NOMO-1 treated with dmso at 0.1 percent for 144 hours (cell line): ENCODE results near the gene LCN12.

Experiments
- DNase-seq: peaks from one replicate; lab custom pipeline; 2025; ENCODE audit not compliant: unreplicated experiment; lab: John Stamatoyannopoulos, UW

The LCN12 gene

GRCh38 chr9:136926749-136927148 is 25.3 kb upstream of the LCN12 start:
- no peak for DNase-seq

- no peak for DNase-seq
These were observed 24.5 kb upstream of the LCN12 start for GRCh38 chr9:136927343-136928271.

GRCh38 chr9:136928591-136928990 is 23.5 kb upstream of the LCN12 start:
- peak; percentile 77 for DNase-seq

GRCh38 chr9:136930014-136930413 is 22.1 kb upstream of the LCN12 start:
- no peak for DNase-seq

DNA sequence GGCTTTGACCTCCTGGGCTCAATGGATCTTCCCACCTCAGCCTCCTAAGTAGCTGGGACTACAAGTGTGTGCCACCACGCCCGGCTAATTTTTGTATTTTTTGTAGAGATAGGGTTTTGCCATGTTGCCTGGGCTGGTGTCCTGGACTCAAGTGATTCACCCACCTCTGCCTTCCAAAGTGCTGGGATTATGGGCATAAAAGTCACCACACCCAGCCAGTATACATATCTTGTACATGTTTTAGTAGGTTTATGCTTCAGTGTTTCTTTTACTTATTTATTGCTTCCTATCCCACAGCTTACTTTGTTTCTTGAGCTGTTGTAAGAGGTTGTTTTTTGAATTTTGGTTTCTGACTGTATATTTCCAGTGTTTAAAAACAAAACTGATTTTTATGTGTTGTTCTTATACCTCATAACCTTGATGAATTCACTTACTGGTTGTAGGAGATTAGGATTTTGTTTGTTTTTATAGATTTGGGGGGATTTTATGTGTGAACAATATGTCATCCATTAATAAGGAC is 20.4 kb upstream of the LCN12 start:
- DNase-seq: no peak

GRCh38 chr9:136934277-136934676 is 17.8 kb upstream of the LCN12 start:
- DNase-seq: no peak

- DNase-seq: peak; percentile 94
These were observed 16.4 kb upstream of the LCN12 start for GRCh38 chr9:136935651-136936050.

GRCh38 chr9:136936645-136937170 is 15.4 kb upstream of the LCN12 start:
- no peak for DNase-seq

GRCh38 chr9:136937186-136938001 is 14.7 kb upstream of the LCN12 start:
- DNase-seq: no peak

- DNase-seq: no peak
These were observed 12.6 kb upstream of the LCN12 start for GRCh38 chr9:136939431-136939995.

DNA sequence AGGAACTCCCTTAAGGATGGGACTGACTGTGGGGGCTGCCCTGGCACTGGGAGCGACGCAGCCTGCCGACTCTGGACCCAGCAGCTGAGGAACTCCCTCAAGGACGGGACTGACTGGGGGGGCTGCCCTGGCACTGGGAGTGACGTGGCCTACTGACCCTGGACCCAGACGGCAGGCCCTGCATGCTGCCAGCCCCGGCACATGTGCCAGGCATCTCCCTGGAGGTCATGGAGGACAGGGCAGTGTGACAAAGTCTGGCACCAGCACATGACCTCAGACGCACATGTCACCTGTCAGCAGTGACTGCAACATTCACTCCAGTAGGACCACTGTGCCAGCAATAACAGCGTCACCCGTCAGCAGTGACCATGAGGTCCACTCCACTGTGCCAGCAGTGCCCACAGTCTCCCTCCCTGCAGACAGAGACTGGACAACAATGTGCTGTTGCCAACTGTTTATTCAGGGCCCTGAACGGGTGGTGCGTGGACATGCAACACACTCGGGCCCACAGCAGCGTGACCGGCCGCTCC is 12.0 kb upstream of the LCN12 start:
- DNase-seq: no peak

- no peak for DNase-seq
These were observed 11.4 kb upstream of the LCN12 start for GRCh38 chr9:136940526-136941230.

DNA sequence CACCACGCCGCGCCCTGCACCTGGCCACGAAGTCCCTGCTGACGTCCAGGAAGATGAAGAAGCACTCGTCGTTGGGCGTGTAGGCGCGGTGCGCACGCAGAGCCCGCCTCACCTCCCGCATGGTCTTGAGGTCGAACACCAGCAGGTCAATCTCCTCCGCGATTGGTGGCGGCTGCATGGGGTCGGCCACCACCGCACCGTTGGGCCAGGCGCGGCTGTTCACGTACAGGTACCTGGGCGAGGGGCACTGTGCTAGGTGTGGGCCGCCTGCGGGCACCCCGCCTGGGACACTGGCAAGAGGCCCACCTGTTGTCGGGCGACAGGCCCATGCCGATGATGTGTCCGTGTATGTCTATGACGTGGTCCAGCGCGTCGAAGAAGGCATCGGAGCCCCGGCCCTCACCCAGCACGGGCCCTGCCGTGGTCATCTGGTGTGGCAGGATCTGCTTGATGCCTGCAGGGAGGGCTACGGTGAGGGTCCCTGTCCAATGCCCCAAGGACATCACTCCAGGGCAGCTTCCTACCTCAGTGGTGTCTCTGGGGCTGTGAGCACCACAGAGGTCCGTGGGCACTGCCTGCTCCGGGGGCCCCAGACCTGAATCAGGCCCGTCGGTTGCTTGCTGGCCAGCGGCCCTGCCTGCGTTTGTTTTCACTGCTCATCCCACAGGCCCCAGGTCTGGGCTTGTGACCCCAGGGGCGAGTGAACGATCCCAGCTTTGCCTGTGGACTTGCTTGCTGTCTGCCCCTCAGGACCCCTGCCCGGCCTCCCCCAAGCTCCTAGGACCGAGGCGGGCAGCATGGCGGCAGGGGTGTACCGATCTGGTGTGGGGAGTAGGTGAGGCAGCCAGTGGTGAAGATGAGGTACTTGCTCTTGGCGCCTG is 10.6 kb upstream of the LCN12 start:
- DNase-seq: no peak

DNA sequence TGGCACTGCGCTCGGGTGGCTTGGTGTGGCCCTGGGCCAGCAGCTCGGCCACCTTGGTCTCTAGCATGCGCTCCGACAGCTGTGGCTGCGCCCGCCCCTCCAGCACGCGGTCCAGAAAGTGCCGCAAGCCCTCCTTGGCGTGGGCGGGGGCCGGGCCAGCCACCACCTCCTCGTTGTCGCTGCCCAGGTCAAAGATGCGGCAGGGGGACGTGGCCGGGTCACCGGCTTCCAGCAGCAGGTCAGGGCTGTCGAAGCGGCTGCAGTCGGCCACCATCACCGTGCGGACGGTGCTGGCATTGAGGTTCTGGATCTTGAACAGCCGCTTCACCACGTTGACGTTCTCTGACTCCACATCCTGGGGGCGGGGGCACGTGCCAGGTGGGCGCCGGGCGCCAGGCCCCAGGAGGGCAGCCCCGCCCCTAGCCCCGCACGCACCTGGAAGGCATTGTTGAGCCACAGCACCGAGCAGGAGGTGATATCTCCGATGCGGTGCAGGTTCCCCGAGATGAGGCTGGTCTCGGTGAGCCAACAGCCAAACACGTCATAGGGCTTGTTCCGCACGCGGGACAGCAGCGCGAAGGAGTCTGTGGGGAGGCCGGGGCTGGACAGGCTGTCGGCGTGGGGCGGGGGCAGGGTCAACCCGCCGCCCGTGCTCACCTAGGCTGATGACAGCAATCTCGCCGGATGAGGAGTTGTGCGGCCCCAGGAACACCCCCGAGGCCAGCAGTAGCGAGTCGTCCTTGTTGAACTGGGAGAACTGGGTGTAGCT is 9.8 kb upstream of the LCN12 start:
- DNase-seq: no peak

- no peak for DNase-seq
These were observed 9.2 kb upstream of the LCN12 start for GRCh38 chr9:136942881-136943230.

GRCh38 chr9:136943291-136944211 is 8.5 kb upstream of the LCN12 start:
- DNase-seq: peak; percentile 42

DNA sequence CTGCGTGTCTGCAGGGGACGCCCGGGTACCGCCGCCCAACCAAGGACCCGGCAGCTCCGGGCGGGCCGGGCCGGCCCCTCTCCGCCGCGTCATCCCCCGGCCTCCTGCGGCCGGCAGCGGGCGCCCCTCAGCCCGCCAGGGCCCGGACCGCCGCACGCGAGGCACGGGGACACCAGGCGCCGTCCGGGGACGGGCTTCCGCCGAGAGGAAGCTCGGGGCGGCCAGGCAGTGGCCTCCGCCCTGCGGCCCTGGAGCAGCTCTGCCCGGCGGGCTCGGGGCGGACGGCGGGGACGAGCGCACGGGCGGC is 7.9 kb upstream of the LCN12 start:
- peak; percentile 62 for DNase-seq
